CD4-positive, alpha-beta T cell treated with Interleukin-4 for 4 hours (primary cell): ENCODE results near the gene PCDHA3.
"Not testable (repeated sequence)": the region's sequence is repeated elsewhere in the genome, so short reads cannot be mapped to it uniquely, and the experiment has no call there.

Experiments
- DNase-seq: peaks from one replicate; pipeline ENCODE4 v3.0.0-alpha.2; 2020

PCDHA3 gene

GRCh38 chr5:140821375-140822280 is 20.8 kb downstream of the PCDHA3 start, which contains the start of gene PCDHA5:
PCDHA5 (plus strand) TSS chr5:140821613.
- no peak for DNase-seq

GRCh38 chr5:140822281-140822629 is 21.4 kb downstream of the PCDHA3 start:
- DNase-seq: no peak

- not testable (repeated sequence) for DNase-seq
Measured at GRCh38 chr5:140822969-140823368, 22.1 kb downstream of the PCDHA3 start.

- no peak for DNase-seq
Measured at GRCh38 chr5:140823475-140823874, 22.6 kb downstream of the PCDHA3 start.

- no peak for DNase-seq
Measured at GRCh38 chr5:140827704-140828361, 27.0 kb downstream of the PCDHA3 start, which contains the start of gene PCDHA6. PCDHA6 (plus strand) TSS chr5:140827960; CDS start chr5:140828092, 132 bp downstream.

- no peak for DNase-seq
Measured at GRCh38 chr5:140828362-140828737, 27.5 kb downstream of the PCDHA3 start.

- not testable (repeated sequence) for DNase-seq
Measured at GRCh38 chr5:140829511-140830501, 28.9 kb downstream of the PCDHA3 start.

GRCh38 chr5:140833993-140834392 is 33.1 kb downstream of the PCDHA3 start, which contains the start of gene PCDHA7:
PCDHA7 (plus strand) TSS chr5:140834269; CDS start chr5:140834384, 115 bp downstream.
- no peak for DNase-seq

GRCh38 chr5:140834439-140835008 is 33.7 kb downstream of the PCDHA3 start:
- not testable (repeated sequence) for DNase-seq

- no peak for DNase-seq
Measured at GRCh38 chr5:140835622-140836510, 35.0 kb downstream of the PCDHA3 start.

GRCh38 chr5:140840978-140841962 is 40.4 kb downstream of the PCDHA3 start, which contains the start of gene PCDHA8:
PCDHA8 (plus strand) TSS chr5:140841187; CDS start chr5:140841322, 135 bp downstream.
- no peak for DNase-seq

GRCh38 chr5:140842798-140843733 is 42.2 kb downstream of the PCDHA3 start:
- DNase-seq: no peak

- not testable (repeated sequence) for DNase-seq
Measured at GRCh38 chr5:140848139-140849102, 47.6 kb downstream of the PCDHA3 start, which contains the start of gene PCDHA9. PCDHA9 (plus strand) TSS chr5:140848382; CDS start chr5:140848496, 114 bp downstream.

- not testable (repeated sequence) for DNase-seq
Measured at GRCh38 chr5:140849831-140850634, 49.2 kb downstream of the PCDHA3 start.
